H4 (cell line): Measurements from ENCODE around the gene CDC42BPA. TPM values are rescaled to one million over a fixed set of nuclear protein-coding genes. Genes with fewer than 3 reads are reported as not detected.
"Not testable (repeated sequence)": the region's sequence is repeated elsewhere in the genome, so short reads cannot be mapped to it uniquely, and the experiment has no call there.

Experiments used
- DNase-seq: peaks from one replicate; pipeline ENCODE4 v3.0.0-alpha.2; 2015; ENCODE audit warnings: low spot score
- total RNA-seq: library from RNA; depleted of rRNA; stranded (reverse); fragments of >200 nt; shearing (Covaris generic); gene quantifications from 2 replicates; pipeline ENCODE4 v1.2.3, GENCODE V29; 2014; rRNA removed

The CDC42BPA gene
- total RNA-seq, result 7.5 and 13.5 TPM in 2 replicates

- DNase-seq, result peak; percentile 84
Observed at GRCh38 chr1:227318016-227318852, at the start of gene CDC42BPA. CDC42BPA (minus strand) TSS chr1:227318492; CDS start chr1:227317182, 1,310 bp downstream.

GRCh38 chr1:227368009-227368408 lies 49.7 kb upstream of the CDC42BPA start:
- DNase-seq, result no peak

- no peak for DNase-seq
Observed at GRCh38 chr1:227365473-227366431, 47.5 kb upstream of the CDC42BPA start.

GRCh38 chr1:227364657-227365056 lies 46.4 kb upstream of the CDC42BPA start:
- no peak for DNase-seq

GRCh38 chr1:227363825-227364224 lies 45.5 kb upstream of the CDC42BPA start:
- DNase-seq, result no peak

GRCh38 chr1:227362039-227362438 lies 43.7 kb upstream of the CDC42BPA start:
- no peak for DNase-seq

GRCh38 chr1:227357927-227358302 lies 39.6 kb upstream of the CDC42BPA start:
- no peak for DNase-seq

- peak; percentile 87 for DNase-seq
Observed at GRCh38 chr1:227357171-227357926, 39.1 kb upstream of the CDC42BPA start.

- peak; percentile 16 for DNase-seq
Observed at GRCh38 chr1:227356620-227357146, 38.4 kb upstream of the CDC42BPA start.

GRCh38 chr1:227355542-227356245 lies 37.4 kb upstream of the CDC42BPA start:
- DNase-seq, result no peak

- no peak for DNase-seq
Observed at GRCh38 chr1:227353186-227353585, 34.9 kb upstream of the CDC42BPA start.

- not testable (repeated sequence) for DNase-seq
Observed at GRCh38 chr1:227352164-227352563, 33.9 kb upstream of the CDC42BPA start.

- DNase-seq, result no peak
Observed at GRCh38 chr1:227351443-227351842, 33.2 kb upstream of the CDC42BPA start.

- DNase-seq, result no peak
Observed at GRCh38 chr1:227349967-227350366, 31.7 kb upstream of the CDC42BPA start.

GRCh38 chr1:227343727-227344551 lies 25.6 kb upstream of the CDC42BPA start:
- peak; percentile 53 for DNase-seq

GRCh38 chr1:227343206-227343605 lies 24.9 kb upstream of the CDC42BPA start:
- DNase-seq, result no peak

- DNase-seq, result no peak
Observed at GRCh38 chr1:227342075-227342829, 24.0 kb upstream of the CDC42BPA start.

GRCh38 chr1:227336136-227336535 lies 17.8 kb upstream of the CDC42BPA start:
- not testable (repeated sequence) for DNase-seq
